IMR-90 (cell line): ENCODE data around the gene AKNA. TPM values are rescaled to one million over a fixed set of nuclear protein-coding genes. Genes with fewer than 3 reads are reported as not detected.

Experiments used
- ATAC-seq: fragments of 200-7000 bp; cut with Tn5 transposase; 2 replicates; pipeline ENCODE4 v1.9.1; 2020; ENCODE audit warnings: low read depth, mild to moderate bottlenecking, moderate library complexity
- BruUV-seq: library from RNA; stranded (reverse); fragments of 400-500 nt; replicated peaks from 2 replicates; lab custom pipeline; 2021; lab: Mats Ljungman, UMichigan
- CTCF ChIA-PET: fragments of 300-600 bp; formaldehyde crosslinking; extraction: SDS; loops from one replicate; lab custom pipeline; 2021; ENCODE audit warnings: antibody characterized with exemption; lab: Yijun Ruan, JAX
- POLR2A ChIA-PET: fragments of 300-600 bp; sonication (Branson Sonifier 250); formaldehyde crosslinking; loops from one replicate; lab custom pipeline; 2022; ENCODE audit warnings: antibody characterized with exemption; ENCODE audit not compliant: unreplicated experiment; lab: Charles Lee
- DNase-seq: peaks from one replicate; pipeline ENCODE4 v3.0.0; 2013
- H2AFZ ChIP-seq: replicated peaks from 2 replicates; pipeline ENCODE3; 2013; ENCODE audit warnings: low read length, mild to moderate bottlenecking; ENCODE audit not compliant: poor library complexity
- H2AK5ac ChIP-seq: 2 replicates; pipeline ENCODE4 v1.6.1; 2013; ENCODE audit warnings: low read depth, low read length, inconsistent platforms
- H2AK9ac ChIP-seq: replicated peaks from 2 replicates; pipeline ENCODE3; 2013; ENCODE audit warnings: mild to moderate bottlenecking, low read depth, low read length, moderate library complexity; ENCODE audit not compliant: poor library complexity
- H2BK120ac ChIP-seq: 2 replicates; pipeline ENCODE4 v1.6.1; 2013; ENCODE audit warnings: low read depth, low read length, inconsistent platforms
- H2BK15ac ChIP-seq: 3 replicates; pipeline ENCODE4 v1.6.1; 2013; ENCODE audit warnings: low read depth, low read length, inconsistent platforms
- H2BK20ac ChIP-seq: 2 replicates; pipeline ENCODE4 v1.6.1; 2013; ENCODE audit warnings: low read depth, mild to moderate bottlenecking, inconsistent platforms, low read length, moderate library complexity
- H2BK5ac ChIP-seq: 2 replicates; pipeline ENCODE4 v1.6.1; 2013; ENCODE audit warnings: mild to moderate bottlenecking, low read depth, low read length, inconsistent platforms; ENCODE audit not compliant: poor library complexity, severe bottlenecking
- H3K14ac ChIP-seq: replicated peaks from 2 replicates; pipeline ENCODE4 v1.6.1; 2013; ENCODE audit warnings: low read depth, low read length, inconsistent platforms
- H3K18ac ChIP-seq: 2 replicates; pipeline ENCODE4 v1.6.1; 2013; ENCODE audit warnings: low read depth, low read length, control low read depth
- H3K23ac ChIP-seq: 2 replicates; pipeline ENCODE4 v1.6.1; 2013; ENCODE audit warnings: low read depth, low read length, inconsistent platforms
- H3K27ac ChIP-seq: 2 replicates; pipeline ENCODE4 v1.5.1; 2013; ENCODE audit warnings: mild to moderate bottlenecking, control low read depth, low read length; ENCODE audit not compliant: insufficient read depth
- H3K27me3 ChIP-seq: 2 replicates; pipeline ENCODE4 v1.6.1; 2013; ENCODE audit warnings: low read length; ENCODE audit not compliant: control insufficient read depth, insufficient read depth
- H3K36me3 ChIP-seq: 2 replicates; pipeline ENCODE4 v1.6.1; 2013; ENCODE audit warnings: low read length, mixed read lengths; ENCODE audit not compliant: control insufficient read depth, insufficient read depth
- H3K4ac ChIP-seq: 2 replicates; pipeline ENCODE4 v1.6.1; 2013; ENCODE audit warnings: low read depth, low read length, inconsistent platforms
- H3K4me1 ChIP-seq: 2 replicates; pipeline ENCODE4 v1.6.1; 2013; ENCODE audit warnings: low read length, mixed read lengths; ENCODE audit not compliant: control insufficient read depth, insufficient read depth
- H3K4me2 ChIP-seq: 2 replicates; pipeline ENCODE4 v1.6.1; 2013; ENCODE audit warnings: low read depth, mild to moderate bottlenecking, control low read depth, low read length, moderate library complexity
- H3K4me3 ChIP-seq: 2 replicates; pipeline ENCODE4 v1.5.1; 2013; ENCODE audit warnings: low read depth, mild to moderate bottlenecking, control low read depth, low read length, moderate library complexity; ENCODE audit not compliant: insufficient read depth
- H3K56ac ChIP-seq: 2 replicates; pipeline ENCODE4 v1.6.1; 2013; ENCODE audit warnings: low read length, inconsistent platforms; ENCODE audit not compliant: insufficient read depth; ENCODE audit errors: extremely low read depth
- H3K79me1 ChIP-seq, 2 experiments: 2 replicates each; pipeline ENCODE4 v1.6.1; 2013; ENCODE audit warnings: low read length in 2 of 2, inconsistent platforms in 1 of 2, low read depth in 1 of 2
- H3K9ac ChIP-seq: 2 replicates; pipeline ENCODE4 v1.6.1; 2013; ENCODE audit warnings: low read depth, low read length, control low read depth
- H3K9me1 ChIP-seq: 2 replicates; pipeline ENCODE4 v1.6.1; 2013; ENCODE audit warnings: low read length, inconsistent platforms; ENCODE audit not compliant: insufficient read depth
- H3K9me3 ChIP-seq: 2 replicates; pipeline ENCODE4 v1.6.1; 2013; ENCODE audit warnings: low read length; ENCODE audit not compliant: control insufficient read depth, insufficient read depth
- H4K20me1 ChIP-seq: 2 replicates; pipeline ENCODE4 v1.6.1; 2013; ENCODE audit warnings: low read length, inconsistent platforms; ENCODE audit not compliant: insufficient read depth
- H4K5ac ChIP-seq: 2 replicates; pipeline ENCODE4 v1.6.1; 2013; ENCODE audit warnings: mild to moderate bottlenecking, low read depth, low read length, control low read depth
- H4K8ac ChIP-seq, 2 experiments: 2 replicates each; pipeline ENCODE4 v1.6.1; 2013; ENCODE audit warnings: low read depth in 2 of 2, low read length in 2 of 2, control low read depth in 1 of 2, inconsistent platforms in 1 of 2
- H4K91ac ChIP-seq: 2 replicates; pipeline ENCODE4 v1.6.1; 2013; ENCODE audit warnings: low read depth, low read length, inconsistent platforms; ENCODE audit not compliant: insufficient read depth
- CHD1 ChIP-seq: IDR thresholded peaks from 2 replicates; pipeline ENCODE4 v1.6.1; 2012; ENCODE audit warnings: low read depth, low read length, improper control_type of control experiment
- ELK1 ChIP-seq: fragments of 150-350 bp; IDR thresholded peaks from 2 replicates; pipeline ENCODE4 v1.6.1; 2016; ENCODE audit warnings: low read depth, mild to moderate bottlenecking, low read length, moderate library complexity, borderline replicate concordance
- FOS ChIP-seq: fragments of 150-350 bp; IDR thresholded peaks from 2 replicates; pipeline ENCODE4 v1.6.1; 2016; ENCODE audit warnings: low read depth, low read length
- MAZ ChIP-seq: IDR thresholded peaks from 2 replicates; pipeline ENCODE4 v1.6.1; 2012; ENCODE audit warnings: low read depth, mild to moderate bottlenecking, low read length, improper control_type of control experiment, moderate library complexity, borderline replicate concordance
- MXI1 ChIP-seq: IDR thresholded peaks from 2 replicates; pipeline ENCODE4 v1.6.1; 2012; ENCODE audit warnings: low read depth, mild to moderate bottlenecking, low read length, moderate library complexity, borderline replicate concordance
- NFE2L2 ChIP-seq: fragments of 150-350 bp; IDR thresholded peaks from 2 replicates; pipeline ENCODE4 v1.6.1; 2016; ENCODE audit warnings: low read depth, mild to moderate bottlenecking, low read length
- POLR2A ChIP-seq: IDR thresholded peaks from 2 replicates; pipeline ENCODE4 v1.6.1; 2012; ENCODE audit warnings: mild to moderate bottlenecking, low read depth, low read length
- RCOR1 ChIP-seq: IDR thresholded peaks from 2 replicates; pipeline ENCODE4 v1.6.1; 2012; ENCODE audit warnings: mild to moderate bottlenecking, low read length, improper control_type of control experiment; ENCODE audit not compliant: insufficient replicate concordance
- SMC3 ChIP-seq: fragments of 150-350 bp; IDR thresholded peaks from 2 replicates; pipeline ENCODE4 v1.6.1; 2016; ENCODE audit warnings: low read depth, mild to moderate bottlenecking, antibody characterized with exemption, low read length, moderate library complexity
- USF2 ChIP-seq: fragments of 150-350 bp; IDR thresholded peaks from 2 replicates; pipeline ENCODE4 v1.6.1; 2017; ENCODE audit warnings: mild to moderate bottlenecking, antibody characterized with exemption, low read length, low read depth
- WGBS, 2 experiments: methylation state at CpG; one replicate each; pipeline versions ENCODE4 v1.1.5 to v1.1.7; 2013; ENCODE audit warnings: missing lambda C conversion rate in 2 of 2; ENCODE audit not compliant: insufficient read length in 1 of 2; ENCODE audit errors: extremely low coverage in 2 of 2; 5-methylcytosine and 5-hydroxymethylcytosine counted together
- dilution Hi-C: fragments of 300-500 bp; cut with HindIII; formaldehyde crosslinking; loops from one replicate; pipeline ENCODE4 v1.14.3; 2018; ENCODE audit warnings: low sequenced_read_pairs; ENCODE audit not compliant: unreplicated experiment
- in situ Hi-C: fragments of 300-500 bp; cut with MboI; formaldehyde crosslinking; loops from 3 replicates; pipeline ENCODE4 v1.14.3; 2019; ENCODE audit warnings: low sequenced_read_pairs, inconsistent platforms, mixed read lengths
- intact Hi-C: fragments of 100-400 bp; cut with micrococcal nuclease; formaldehyde crosslinking; loops from 2 replicates; pipeline ENCODE4 v1.10.0; 2022
- polyA plus RNA-seq, 3 experiments: library from polyadenylated mRNA; depleted of rRNA; stranded (reverse); fragments of >200 nt; gene quantifications; 2 replicates each; pipeline ENCODE4 v1.2.3, GENCODE V29; 2012; ENCODE audit warnings: low replicate concordance in 1 of 3
- total RNA-seq: library from RNA; depleted of rRNA; stranded (reverse); fragments of >200 nt; gene quantifications from 2 replicates; pipeline ENCODE4 v1.2.3, GENCODE V29; 2012
- TF ChIP-seq, protein P1 (sequence below): conservative IDR thresholded peaks from 2 replicates; pipeline ENCODE4 v1.5.1; 2012; ENCODE audit warnings: mild to moderate bottlenecking, low read depth, low read length, improper control_type of control experiment

Gene AKNA
- total and polyA plus RNA-seq, 2 of the 4 experiments (the other 2 are of a cell fraction): 2.7 to 7.3 TPM

DNA sequence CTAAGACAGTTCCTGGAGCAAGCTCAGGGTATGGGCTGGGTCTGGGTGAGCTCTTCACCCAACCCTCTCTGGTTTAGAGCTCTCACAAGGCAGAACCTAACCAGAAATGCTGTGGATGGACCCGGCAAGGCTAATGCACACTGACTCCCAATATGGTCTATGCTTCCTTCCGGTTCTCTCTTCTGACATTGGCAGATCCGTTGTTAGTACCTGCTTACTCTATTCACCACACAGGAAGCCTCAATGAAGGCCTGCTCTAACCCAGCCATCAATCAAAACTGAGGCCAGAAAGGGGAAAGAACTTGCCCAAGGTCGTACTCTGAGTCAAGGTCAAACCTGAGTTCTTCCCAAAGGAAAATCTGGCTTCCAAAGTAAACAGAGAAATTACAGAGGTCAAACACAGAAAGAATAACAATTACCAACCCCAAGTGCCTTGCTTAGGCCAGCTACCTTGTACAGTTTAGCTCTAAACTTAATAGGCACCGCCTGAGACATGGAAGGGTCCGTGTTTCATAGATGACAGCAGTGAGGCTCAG, 46.0 kb upstream of the AKNA start:
- no peak overlapping the region for H2BK20ac ChIP-seq
- no TSS peak for BruUV-seq
- H3K18ac ChIP-seq: no peak overlapping the region
- no peak overlapping the region for H4K91ac ChIP-seq
- dilution Hi-C loops (no loop called here), intact Hi-C loops (loop anchor here (1.0 to 10.0 kb wide), 3 partner anchors 220 to 581 kb away; no protein-coding TSS in a partner anchor), in situ Hi-C loops (loop anchor here (10.0 to 25.0 kb wide), 2 partner anchors 211 to 1079 kb away; no protein-coding TSS in a partner anchor)
- peaks cover 3% of the 10 kb centered on the region; the same call in 1 of the 2 replicates for H4K20me1 ChIP-seq
- no peak overlapping the region for H3K27ac ChIP-seq
- H3K14ac ChIP-seq: no peak overlapping the region
- H3K9ac ChIP-seq: no peak overlapping the region
- no peak overlapping the region for H3K23ac ChIP-seq
- H3K79me1 ChIP-seq: no peaks in the 10 kb centered on the region
- no CpG with 5 or more reads among the region's 6 CpGs for WGBS, 2 experiments
- no peaks in the 10 kb centered on the region for H3K9me3 ChIP-seq
- no peak for DNase-seq
- H3K56ac ChIP-seq: no peak overlapping the region
- H3K4ac ChIP-seq: no peak overlapping the region
- H2BK5ac ChIP-seq: no peak overlapping the region
- H3K36me3 ChIP-seq: no peaks in the 10 kb centered on the region
- no peaks in the 10 kb centered on the region for H3K4me1 ChIP-seq
- H3K9me1 ChIP-seq: no peaks in the 10 kb centered on the region
- no peak overlapping the region for H2AK5ac ChIP-seq
- no peak overlapping the region for H3K4me2 ChIP-seq
- no peak overlapping the region for H2BK15ac ChIP-seq
- TF ChIP-seq MAZ (no peak), FOS (no peak), NFE2L2 (no peak), RCOR1 (no peak), MXI1 (no peak), POLR2A (no peak), USF2 (no peak), ELK1 (no peak), CHD1 (no peak), SMC3 (no peak)
- TF ChIP-seq, protein P1, sequence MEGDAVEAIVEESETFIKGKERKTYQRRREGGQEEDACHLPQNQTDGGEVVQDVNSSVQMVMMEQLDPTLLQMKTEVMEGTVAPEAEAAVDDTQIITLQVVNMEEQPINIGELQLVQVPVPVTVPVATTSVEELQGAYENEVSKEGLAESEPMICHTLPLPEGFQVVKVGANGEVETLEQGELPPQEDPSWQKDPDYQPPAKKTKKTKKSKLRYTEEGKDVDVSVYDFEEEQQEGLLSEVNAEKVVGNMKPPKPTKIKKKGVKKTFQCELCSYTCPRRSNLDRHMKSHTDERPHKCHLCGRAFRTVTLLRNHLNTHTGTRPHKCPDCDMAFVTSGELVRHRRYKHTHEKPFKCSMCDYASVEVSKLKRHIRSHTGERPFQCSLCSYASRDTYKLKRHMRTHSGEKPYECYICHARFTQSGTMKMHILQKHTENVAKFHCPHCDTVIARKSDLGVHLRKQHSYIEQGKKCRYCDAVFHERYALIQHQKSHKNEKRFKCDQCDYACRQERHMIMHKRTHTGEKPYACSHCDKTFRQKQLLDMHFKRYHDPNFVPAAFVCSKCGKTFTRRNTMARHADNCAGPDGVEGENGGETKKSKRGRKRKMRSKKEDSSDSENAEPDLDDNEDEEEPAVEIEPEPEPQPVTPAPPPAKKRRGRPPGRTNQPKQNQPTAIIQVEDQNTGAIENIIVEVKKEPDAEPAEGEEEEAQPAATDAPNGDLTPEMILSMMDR: no peak
- H4K5ac ChIP-seq: no peak overlapping the region
- CTCF ChIA-PET: no interaction called here
- H3K4me3 ChIP-seq: no peak overlapping the region
- no peak overlapping the region for H2AK9ac ChIP-seq
- no peak overlapping the region for H4K8ac ChIP-seq
- H3K27me3 ChIP-seq: peaks cover 18% of the 10 kb centered on the region
- POLR2A ChIA-PET: no interaction called here
- H2AFZ ChIP-seq: no peak overlapping the region
- ATAC-seq: no peak
- no peak overlapping the region for H2BK120ac ChIP-seq
